Panc1 (cell line): ENCODE data around the gene GRIK1. TPM values are rescaled to one million over a fixed set of nuclear protein-coding genes. Genes with fewer than 3 reads are reported as not detected.

Source experiments
- ATAC-seq: fragments of 200-7000 bp; cut with Tn5 transposase; 2 replicates; pipeline ENCODE4 v1.9.1; 2020; ENCODE audit warnings: mild to moderate bottlenecking, moderate library complexity
- BruUV-seq: library from RNA; stranded (reverse); fragments of 400-500 nt; replicated peaks from 2 replicates; lab custom pipeline; 2021; lab: Mats Ljungman, UMichigan
- CTCF ChIA-PET: fragments of 300-600 bp; sonication (Branson Sonifier 250); formaldehyde crosslinking; loops from one replicate; lab custom pipeline; 2022; ENCODE audit warnings: antibody characterized with exemption; lab: Charles Lee
- POLR2A ChIA-PET: fragments of 300-600 bp; sonication (Branson Sonifier 250); formaldehyde crosslinking; loops from one replicate; lab custom pipeline; 2022; ENCODE audit warnings: antibody characterized with exemption; lab: Charles Lee
- DNase-seq: peaks from one replicate; pipeline ENCODE4 v3.0.0-alpha.2; 2010; ENCODE audit warnings: low read depth, low spot score
- H3K27ac ChIP-seq: 2 replicates; pipeline ENCODE4 v1.5.1; 2011; ENCODE audit warnings: mild to moderate bottlenecking, low read length, inconsistent platforms
- H3K27me3 ChIP-seq: fragments of 200-500 bp; sonication (Bioruptor generic); 2 replicates; pipeline ENCODE4 v1.6.0; 2014; ENCODE audit warnings: low read length, inconsistent platforms; ENCODE audit not compliant: control insufficient read depth, insufficient read depth
- H3K36me3 ChIP-seq: fragments of 200-500 bp; sonication (Bioruptor generic); 2 replicates; pipeline ENCODE4 v1.5.1; 2014; ENCODE audit warnings: inconsistent platforms, mild to moderate bottlenecking, low read length, moderate library complexity; ENCODE audit not compliant: control insufficient read depth, insufficient read depth
- H3K4me1 ChIP-seq: 2 replicates; pipeline ENCODE4 v1.5.1; 2011; ENCODE audit warnings: inconsistent platforms, mild to moderate bottlenecking, low read length, moderate library complexity; ENCODE audit not compliant: control insufficient read depth, insufficient read depth
- H3K4me3 ChIP-seq, 2 experiments: 2 replicates each; pipeline ENCODE4 v1.5.1; 2011 to 2012; ENCODE audit warnings: low read depth in 2 of 2, low read length in 2 of 2, mild to moderate bottlenecking in 2 of 2, inconsistent platforms in 1 of 2, moderate library complexity in 1 of 2
- H3K9me3 ChIP-seq: fragments of 200-500 bp; sonication (Bioruptor generic); 2 replicates; pipeline ENCODE4 v1.5.1; 2014; ENCODE audit warnings: low read depth, mild to moderate bottlenecking, inconsistent platforms, low read length, moderate library complexity; ENCODE audit not compliant: control insufficient read depth, insufficient read depth
- CTCF ChIP-seq: fragments of 450-650 bp; IDR thresholded peaks from 2 replicates; pipeline ENCODE4 v1.5.1; 2017; ENCODE audit warnings: mild to moderate bottlenecking
- POLR2AphosphoS5 ChIP-seq: IDR thresholded peaks from 2 replicates; pipeline ENCODE4 v1.6.1; 2012; ENCODE audit warnings: mild to moderate bottlenecking, low read depth, low read length, moderate library complexity
- REST ChIP-seq, 2 experiments: IDR thresholded peaks; 2 replicates each; pipeline ENCODE4 v1.6.1; 2011 to 2012; ENCODE audit warnings: low read depth in 2 of 2, control low read depth in 1 of 2, low read length in 1 of 2, mild to moderate bottlenecking in 1 of 2, moderate library complexity in 1 of 2; ENCODE audit not compliant: insufficient read depth in 1 of 2
- SIN3A ChIP-seq: IDR thresholded peaks from 2 replicates; pipeline ENCODE4 v1.6.1; 2012; ENCODE audit warnings: low read depth, mild to moderate bottlenecking, low read length, moderate library complexity, borderline replicate concordance; ENCODE audit not compliant: insufficient read depth
- TCF7L2 ChIP-seq: IDR thresholded peaks from 2 replicates; pipeline ENCODE4 v1.6.1; 2011; ENCODE audit warnings: mild to moderate bottlenecking, low read depth, low read length, inconsistent platforms
- in situ Hi-C: cut with HindIII; loops from 2 replicates; pipeline ENCODE4 v1.10.0; 2016; ENCODE audit warnings: low sequenced_read_pairs, low pct_unique_long_range_greater_than_20kb
- intact Hi-C: fragments of 100-400 bp; cut with micrococcal nuclease; formaldehyde crosslinking; loops from one replicate; pipeline ENCODE4 v1.10.0; 2022; ENCODE audit not compliant: unreplicated experiment
- total RNA-seq: library from RNA; stranded (reverse); gene quantifications from one replicate; pipeline ENCODE4 v1.2.1, GENCODE V29; 2021; ENCODE audit not compliant: unreplicated experiment

GRIK1 gene
- total RNA-seq, 1 experiment from 2014 or later = not detected

GRCh38 chr21:29490016-29490415, 449.8 kb downstream of the GRIK1 start:
- no peak for DNase-seq
- Histone ChIP-seq H3K4me1 (no peaks in the 10 kb centered on the region), H3K4me3 (no peak overlapping the region), H3K27ac (no peak overlapping the region), H3K27me3 (no peaks in the 10 kb centered on the region), H3K9me3 (no peaks in the 10 kb centered on the region), H3K36me3 (no peaks in the 10 kb centered on the region)
- ChIA-PET POLR2A (no interaction called here), CTCF (no interaction called here)
- no TSS peak for BruUV-seq
- intact Hi-C loops = no loop called here
- ATAC-seq = no peak
- no peak for TF ChIP-seq TCF7L2
- no peak for TF ChIP-seq POLR2AphosphoS5
- no peak for TF ChIP-seq SIN3A
- no peak for TF ChIP-seq CTCF
- no peak for TF ChIP-seq REST (IDR thresholded peaks at IDR 0.05; ENCODE audit: insufficient read depth in 1 of 2, low read depth in 2 of 2, low read length in 1 of 2)
- in situ Hi-C loops = no loop called here

- Histone ChIP-seq H3K27ac (no peak overlapping the region), H3K4me3 (no peak overlapping the region), H3K36me3 (no peaks in the 10 kb centered on the region), H3K9me3 (no peaks in the 10 kb centered on the region), H3K4me1 (no peaks in the 10 kb centered on the region), H3K27me3 (no peaks in the 10 kb centered on the region)
- no peak for DNase-seq
- intact Hi-C loops (no loop called here), in situ Hi-C loops (no loop called here)
- ChIA-PET POLR2A (no interaction called here), CTCF (no interaction called here)
- ATAC-seq = no peak
- BruUV-seq = no TSS peak
- no peak for TF ChIP-seq POLR2AphosphoS5
These were observed 452.6 kb downstream of the GRIK1 start for GRCh38 chr21:29487154-29487553.

Other genes starting within 250 kb of the GRIK1 start
- not detected for gene CLDN17, start 226.8 kb upstream of the GRIK1 start, total RNA-seq